Ovary (tissue), 3 donors: ENCODE results near the gene HAND2.

Source experiments
- CTCF ChIP-seq, 3 donors: fragments of 450-650 bp in 2 of 3; fragments of 200-600 bp in 1 of 3; IDR thresholded peaks; one replicate each; pipeline versions ENCODE4 v1.5.1 to v1.8.0; 2016 to 2022; ENCODE audit warnings: antibody characterized with exemption in 3 of 3, mild to moderate bottlenecking in 1 of 3
- POLR2A ChIP-seq: fragments of 450-650 bp; IDR thresholded peaks from one replicate; pipeline ENCODE4 v1.6.1; 2017; ENCODE audit warnings: antibody characterized with exemption, mild to moderate bottlenecking, moderate library complexity
- donor health status: DM: no; HTN: no; CAD: no.

GRCh38 chr4:173530326-173531085 lies 477 bp upstream of the HAND2 start:
- TF ChIP-seq CTCF (IDR thresholded peaks at IDR 0.05) = no peak
- no peak for TF ChIP-seq POLR2A
